Astrocyte of the spinal cord (primary cell): Measurements from ENCODE around the gene CFAP100.

ENCODE experiments used
- DNase-seq: peaks from one replicate; pipeline ENCODE4 v3.0.0; 2011; ENCODE audit warnings: low read depth, low spot score
- H3K4me3 ChIP-seq: 2 replicates; pipeline ENCODE4 v1.5.1; 2011; ENCODE audit warnings: low read depth, mild to moderate bottlenecking, low read length, moderate library complexity
- CTCF ChIP-seq: IDR thresholded peaks from 2 replicates; pipeline ENCODE4 v1.5.1; 2012; ENCODE audit warnings: low read depth, mild to moderate bottlenecking, low read length, inconsistent platforms
- in situ Hi-C: cut with HindIII; loops from 2 replicates; pipeline ENCODE4 v1.10.0; 2017; ENCODE audit warnings: low sequenced_read_pairs

The CFAP100 gene

GRCh38 chr3:126435456-126436315 lies 41.0 kb downstream of the CFAP100 start:
- H3K4me3 ChIP-seq: no peak overlapping the region
- TF ChIP-seq CTCF: no peak
- no peak for DNase-seq
- in situ Hi-C loops: no loop called here

GRCh38 chr3:126436826-126437717 lies 42.4 kb downstream of the CFAP100 start:
- DNase-seq: no peak
- in situ Hi-C loops: no loop called here
- no peak overlapping the region for H3K4me3 ChIP-seq
- TF ChIP-seq CTCF: no peak

- no peak for DNase-seq
- no peak overlapping the region for H3K4me3 ChIP-seq
- no peak for TF ChIP-seq CTCF
- in situ Hi-C loops: no loop called here
Observed at GRCh38 chr3:126438186-126438585, 43.5 kb downstream of the CFAP100 start.

- H3K4me3 ChIP-seq: no peak overlapping the region
- TF ChIP-seq CTCF: no peak
- no peak for DNase-seq
- in situ Hi-C loops: no loop called here
Observed at GRCh38 chr3:126438746-126439145, 44.0 kb downstream of the CFAP100 start.

- in situ Hi-C loops: no loop called here
- no peak for TF ChIP-seq CTCF
- no peak overlapping the region for H3K4me3 ChIP-seq
- no peak for DNase-seq
Observed at GRCh38 chr3:126439346-126439967, 44.7 kb downstream of the CFAP100 start.

- no peak overlapping the region for H3K4me3 ChIP-seq
- no peak for DNase-seq
- TF ChIP-seq CTCF: no peak
- in situ Hi-C loops: no loop called here
Observed at GRCh38 chr3:126439968-126440708, 45.4 kb downstream of the CFAP100 start.
